Left ventricle myocardium inferior (tissue), 1 donor: ENCODE measurements around the gene PNPLA8. TPM values are rescaled to one million over a fixed set of nuclear protein-coding genes. Genes with fewer than 3 reads are reported as not detected.
"Not testable (repeated sequence)": the region's sequence is repeated elsewhere in the genome, so short reads cannot be mapped to it uniquely, and the experiment has no call there.

Experiments
- DNase-seq: peaks from one replicate; pipeline ENCODE4 v3.0.0-alpha.2; 2020
- H3K27ac ChIP-seq: fragments of 200-600 bp; replicated peaks from 2 replicates; pipeline ENCODE4 v1.8.0; 2021
- H3K27me3 ChIP-seq: fragments of 200-600 bp; 2 replicates; pipeline ENCODE4 v1.8.0; 2021; ENCODE audit warnings: low read depth
- H3K36me3 ChIP-seq: fragments of 200-600 bp; 2 replicates; pipeline ENCODE4 v1.8.0; 2021
- H3K4me1 ChIP-seq: fragments of 200-600 bp; 2 replicates; pipeline ENCODE4 v1.8.0; 2021
- H3K4me3 ChIP-seq: fragments of 200-600 bp; 2 replicates; pipeline ENCODE4 v1.8.0; 2021; ENCODE audit warnings: mild to moderate bottlenecking, moderate library complexity
- H3K9me3 ChIP-seq: fragments of 200-600 bp; replicated peaks from 2 replicates; pipeline ENCODE4 v1.8.0; 2021
- CTCF ChIP-seq: fragments of 200-600 bp; IDR thresholded peaks from 2 replicates; pipeline ENCODE4 v1.8.0; 2021; ENCODE audit warnings: antibody characterized with exemption, mild to moderate bottlenecking, borderline replicate concordance
- intact Hi-C: fragments of 100-400 bp; cut with micrococcal nuclease; formaldehyde crosslinking; loops from one replicate; pipeline ENCODE4 v1.11.0; 2022
- total RNA-seq: library from RNA; stranded (reverse); fragmentation: NEBNext Ultra II Directional; extraction: Animal tissue kit (Norgen Biotek cat#: 25700); gene quantifications from one replicate; pipeline ENCODE4 v1.2.1, GENCODE V29; 2021
- donor health status: DM: no; HTN: yes; CAD: no; lungs with severe emphysema.

The PNPLA8 gene
- total RNA-seq, 1 donor from 2014 or later, result 32.4 TPM

GRCh38 chr7:108557191-108557590 is 31.3 kb upstream of the PNPLA8 start:
- intact Hi-C loops, result no loop called here

GRCh38 chr7:108556665-108557064 is 30.7 kb upstream of the PNPLA8 start:
- H3K27ac ChIP-seq, DNase-seq, H3K4me1 ChIP-seq, H3K4me3 ChIP-seq, H3K27me3 ChIP-seq, H3K36me3 ChIP-seq, intact Hi-C loops: not testable (repeated sequence)
- H3K9me3 ChIP-seq, result peaks cover 19% of the 10 kb centered on the region

More at GRCh38 chr7:108557191-108557590, 31.3 kb upstream of the PNPLA8 start:
- peaks cover 19% of the 10 kb centered on the region for H3K9me3 ChIP-seq
- no peaks in the 10 kb centered on the region for H3K27me3 ChIP-seq
- no peak overlapping the region for H3K4me3 ChIP-seq
- no peak for DNase-seq
- H3K4me1 ChIP-seq, result peaks cover 7% of the 10 kb centered on the region
- peaks cover 4% of the 10 kb centered on the region for H3K36me3 ChIP-seq
- no peak for TF ChIP-seq CTCF
- no peak overlapping the region for H3K27ac ChIP-seq

- H3K9me3 ChIP-seq, H3K4me1 ChIP-seq, H3K27ac ChIP-seq, H3K36me3 ChIP-seq, DNase-seq, H3K4me3 ChIP-seq, H3K27me3 ChIP-seq, intact Hi-C loops: not testable (repeated sequence)
Observed at GRCh38 chr7:108548141-108548896, 22.4 kb upstream of the PNPLA8 start.

- no peak for DNase-seq
- H3K36me3 ChIP-seq, result no peaks in the 10 kb centered on the region
- H3K27ac ChIP-seq, result no peak overlapping the region
- TF ChIP-seq CTCF, result no peak
- no peaks in the 10 kb centered on the region for H3K27me3 ChIP-seq
- H3K9me3 ChIP-seq, result no peaks in the 10 kb centered on the region
- intact Hi-C loops, result no loop called here
- no peaks in the 10 kb centered on the region for H3K4me1 ChIP-seq
- no peak overlapping the region for H3K4me3 ChIP-seq
Observed at GRCh38 chr7:108541478-108541877, 15.5 kb upstream of the PNPLA8 start.

- H3K4me1 ChIP-seq, H3K27ac ChIP-seq, DNase-seq, intact Hi-C loops, H3K36me3 ChIP-seq, H3K9me3 ChIP-seq, H3K4me3 ChIP-seq, H3K27me3 ChIP-seq: not testable (repeated sequence)
Observed at GRCh38 chr7:108538685-108539084, 12.8 kb upstream of the PNPLA8 start.

- H3K27me3 ChIP-seq, H3K4me1 ChIP-seq, H3K4me3 ChIP-seq, intact Hi-C loops, DNase-seq, H3K36me3 ChIP-seq, H3K27ac ChIP-seq, H3K9me3 ChIP-seq: not testable (repeated sequence)
Observed at GRCh38 chr7:108538236-108538635, 12.3 kb upstream of the PNPLA8 start.

- H3K4me1 ChIP-seq, result no peaks in the 10 kb centered on the region
- H3K9me3 ChIP-seq, result no peaks in the 10 kb centered on the region
- H3K36me3 ChIP-seq, result no peaks in the 10 kb centered on the region
- no peak overlapping the region for H3K27ac ChIP-seq
- intact Hi-C loops, result no loop called here
- no peak for DNase-seq
- no peak overlapping the region for H3K4me3 ChIP-seq
- no peak for TF ChIP-seq CTCF
- H3K27me3 ChIP-seq, result no peaks in the 10 kb centered on the region
Observed at GRCh38 chr7:108537229-108537628, 11.3 kb upstream of the PNPLA8 start.
